ENCODE data around the gene SBF2.

SBF2 gene

DNA sequence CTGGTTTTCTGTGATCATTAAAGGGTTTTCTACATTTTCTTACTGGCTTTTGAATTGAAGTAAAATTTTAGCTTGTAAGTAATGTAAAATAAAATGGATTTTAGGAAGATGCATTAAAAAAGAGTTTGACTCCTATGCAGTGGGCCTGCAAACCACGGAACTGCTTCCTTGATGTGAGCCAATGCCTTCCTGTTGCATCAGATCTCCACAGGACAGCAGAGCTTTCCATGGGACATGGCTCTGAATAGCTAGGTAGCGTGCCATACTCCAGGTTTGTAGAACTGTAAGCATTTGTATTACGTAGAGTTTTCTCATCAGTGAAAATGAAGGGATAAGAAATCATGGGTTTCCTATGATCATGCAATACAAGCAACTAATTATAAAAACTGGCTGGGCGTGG is 496.7 kb downstream of the SBF2 start:
- TF ChIP-seq, protein P1, sequence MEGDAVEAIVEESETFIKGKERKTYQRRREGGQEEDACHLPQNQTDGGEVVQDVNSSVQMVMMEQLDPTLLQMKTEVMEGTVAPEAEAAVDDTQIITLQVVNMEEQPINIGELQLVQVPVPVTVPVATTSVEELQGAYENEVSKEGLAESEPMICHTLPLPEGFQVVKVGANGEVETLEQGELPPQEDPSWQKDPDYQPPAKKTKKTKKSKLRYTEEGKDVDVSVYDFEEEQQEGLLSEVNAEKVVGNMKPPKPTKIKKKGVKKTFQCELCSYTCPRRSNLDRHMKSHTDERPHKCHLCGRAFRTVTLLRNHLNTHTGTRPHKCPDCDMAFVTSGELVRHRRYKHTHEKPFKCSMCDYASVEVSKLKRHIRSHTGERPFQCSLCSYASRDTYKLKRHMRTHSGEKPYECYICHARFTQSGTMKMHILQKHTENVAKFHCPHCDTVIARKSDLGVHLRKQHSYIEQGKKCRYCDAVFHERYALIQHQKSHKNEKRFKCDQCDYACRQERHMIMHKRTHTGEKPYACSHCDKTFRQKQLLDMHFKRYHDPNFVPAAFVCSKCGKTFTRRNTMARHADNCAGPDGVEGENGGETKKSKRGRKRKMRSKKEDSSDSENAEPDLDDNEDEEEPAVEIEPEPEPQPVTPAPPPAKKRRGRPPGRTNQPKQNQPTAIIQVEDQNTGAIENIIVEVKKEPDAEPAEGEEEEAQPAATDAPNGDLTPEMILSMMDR (conservative IDR thresholded peaks at IDR 0.05; ENCODE audit: low read depth, low read length) = no peak
- H3K4me3 ChIP-seq (ENCODE audit: low read length) = no peak overlapping the region
- no peak for DNase-seq (ENCODE audit: low read depth)

DNA sequence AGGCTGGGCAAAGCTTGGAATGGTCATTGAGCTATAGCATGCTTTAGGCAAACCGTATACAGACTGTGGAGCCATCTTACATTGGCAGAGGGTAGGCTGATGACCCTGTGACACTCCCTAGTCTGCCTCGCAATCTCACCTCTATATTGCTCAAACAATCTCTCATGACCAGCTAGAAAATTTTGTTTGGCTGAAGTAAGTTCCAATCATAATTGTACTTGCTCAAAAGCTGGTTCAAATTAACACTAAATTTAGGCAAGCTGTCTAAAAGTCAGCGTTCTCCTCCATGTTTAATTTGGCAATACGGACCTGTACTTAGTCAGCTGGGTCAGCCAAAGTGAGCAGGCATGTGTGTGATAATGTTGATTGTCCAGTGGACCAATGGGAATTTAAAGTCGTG is 497.2 kb downstream of the SBF2 start:
- H3K4me3 ChIP-seq (ENCODE audit: low read length) = no peak overlapping the region
- TF ChIP-seq, protein P1 (conservative IDR thresholded peaks at IDR 0.05; ENCODE audit: low read depth, low read length) = no peak
- DNase-seq (ENCODE audit: low read depth) = no peak

DNA sequence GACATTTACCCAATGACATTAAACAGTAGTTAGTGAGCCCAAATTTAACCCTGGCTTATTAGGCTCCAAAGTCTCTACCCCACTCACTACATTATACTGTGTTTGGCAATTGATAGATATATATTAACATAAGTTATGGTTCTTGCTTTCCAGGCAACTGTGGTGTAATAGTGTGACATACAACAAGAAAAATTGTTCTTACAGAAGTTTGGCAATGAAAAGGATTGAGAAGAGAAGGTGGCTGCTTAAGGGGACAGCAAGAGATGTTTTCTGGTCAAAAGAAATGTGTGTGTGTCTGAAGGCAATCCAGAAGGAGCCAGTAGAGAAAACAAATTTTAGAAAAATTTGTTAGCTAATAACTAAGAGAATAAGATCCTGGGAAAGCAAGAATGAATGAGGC is 497.8 kb downstream of the SBF2 start:
- no peak for DNase-seq (ENCODE audit: low read depth)
- TF ChIP-seq, protein P1 (conservative IDR thresholded peaks at IDR 0.05; ENCODE audit: low read depth, low read length) = no peak
- H3K4me3 ChIP-seq (ENCODE audit: low read length) = no peak overlapping the region

DNA sequence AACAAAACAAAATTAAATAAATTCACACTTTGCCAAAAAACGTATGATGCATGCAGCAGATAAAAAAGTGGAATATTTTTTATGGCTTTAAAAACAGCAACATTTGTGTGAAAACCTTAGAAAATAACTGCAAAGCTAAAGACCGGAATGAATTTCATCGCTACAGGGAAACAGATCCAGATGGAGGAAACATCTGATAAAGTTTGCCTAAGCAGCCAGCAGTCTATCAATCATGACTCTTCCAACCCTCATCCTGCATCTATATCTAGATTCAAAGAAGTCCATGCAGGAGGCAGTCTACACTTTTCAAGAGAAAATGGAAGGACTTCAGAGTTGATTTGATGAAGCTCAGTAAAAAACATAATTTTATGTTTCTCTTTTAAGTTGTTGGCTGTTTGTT is 503.3 kb downstream of the SBF2 start:
- TF ChIP-seq, protein P1 (conservative IDR thresholded peaks at IDR 0.05; ENCODE audit: low read depth, low read length) = no peak
- no peak for DNase-seq (ENCODE audit: low read depth)
- no peak overlapping the region for H3K4me3 ChIP-seq (ENCODE audit: low read length)

DNA sequence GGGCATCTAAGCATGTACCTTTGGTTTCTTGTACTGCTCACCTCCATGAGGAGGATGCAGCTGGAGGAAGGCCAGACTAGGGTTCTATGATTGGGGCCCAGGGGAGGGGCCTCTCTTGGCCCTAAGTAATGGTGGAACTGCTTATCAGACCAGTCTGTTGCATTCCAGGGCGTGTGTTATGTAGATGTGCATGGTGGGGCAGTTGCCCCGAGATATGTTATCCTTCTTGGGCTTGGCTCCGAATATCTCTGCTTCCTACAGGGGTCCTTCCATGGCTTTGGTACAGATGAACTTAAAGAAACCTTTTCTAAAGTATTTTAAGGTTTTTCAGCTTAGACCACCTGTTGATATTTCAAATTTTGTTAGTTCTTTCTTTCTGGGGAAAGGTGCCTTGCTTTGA is 504.1 kb downstream of the SBF2 start:
- TF ChIP-seq, protein P1 (conservative IDR thresholded peaks at IDR 0.05; ENCODE audit: low read depth, low read length) = no peak

DNA sequence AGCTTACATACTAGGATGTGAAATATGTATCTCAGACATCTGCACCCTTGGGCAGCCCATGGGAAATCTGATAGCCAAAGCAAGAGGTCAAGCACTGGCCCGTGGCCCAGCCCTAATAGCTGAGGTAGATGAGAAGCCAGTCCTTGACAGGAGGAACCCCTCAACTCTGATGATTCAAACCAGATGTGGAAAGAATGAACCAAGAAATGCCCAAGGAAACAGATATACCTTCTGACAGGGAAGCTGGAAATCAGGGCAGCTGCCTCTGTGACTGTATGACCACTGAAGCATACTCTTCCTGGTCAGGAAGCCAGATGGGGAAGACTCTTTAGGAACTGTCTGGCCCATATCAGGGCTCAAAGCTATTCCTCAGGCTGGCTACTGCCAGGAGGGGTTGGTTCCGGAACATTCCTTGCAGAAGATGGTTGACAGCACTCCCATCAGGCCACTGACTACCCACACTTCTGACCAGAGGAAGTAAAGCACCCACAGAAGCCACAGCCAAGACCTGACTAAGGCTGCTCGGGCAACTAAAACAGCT is 506.0 kb downstream of the SBF2 start:
- TF ChIP-seq, protein P1 (conservative IDR thresholded peaks at IDR 0.05; ENCODE audit: low read depth, low read length) = no peak
- H3K4me3 ChIP-seq (ENCODE audit: low read length) = no peak overlapping the region
- DNase-seq (ENCODE audit: low read depth) = no peak

More for the DNA sequence above, 504.1 kb downstream of the SBF2 start:
- no peak for DNase-seq (ENCODE audit: low read depth)
- H3K4me3 ChIP-seq (ENCODE audit: low read length) = no peak overlapping the region

DNA sequence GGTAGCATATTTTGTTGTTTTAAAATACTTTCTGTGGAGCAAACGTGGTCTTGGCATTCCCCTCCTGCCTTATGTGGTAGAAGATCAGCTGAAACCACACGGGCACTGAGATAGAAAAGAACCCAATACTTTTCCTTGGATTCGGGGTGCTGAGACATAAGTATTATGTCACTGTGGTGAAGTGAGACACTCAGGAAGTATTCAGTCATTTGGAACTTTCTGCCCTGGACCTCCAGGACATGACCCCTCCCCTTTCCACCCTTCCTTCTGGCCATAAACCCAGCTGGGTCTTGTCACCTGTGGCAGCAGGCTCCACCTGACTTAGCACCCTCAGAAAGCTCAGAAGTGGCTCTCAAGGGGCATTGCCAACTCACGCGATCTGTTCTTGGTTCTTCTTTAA is 506.8 kb downstream of the SBF2 start:
- no peak for DNase-seq (ENCODE audit: low read depth)
- TF ChIP-seq, protein P1 (conservative IDR thresholded peaks at IDR 0.05; ENCODE audit: low read depth, low read length) = no peak
- no peak overlapping the region for H3K4me3 ChIP-seq (ENCODE audit: low read length)
